ENCODE results near the gene KCNIP3.

DNA sequence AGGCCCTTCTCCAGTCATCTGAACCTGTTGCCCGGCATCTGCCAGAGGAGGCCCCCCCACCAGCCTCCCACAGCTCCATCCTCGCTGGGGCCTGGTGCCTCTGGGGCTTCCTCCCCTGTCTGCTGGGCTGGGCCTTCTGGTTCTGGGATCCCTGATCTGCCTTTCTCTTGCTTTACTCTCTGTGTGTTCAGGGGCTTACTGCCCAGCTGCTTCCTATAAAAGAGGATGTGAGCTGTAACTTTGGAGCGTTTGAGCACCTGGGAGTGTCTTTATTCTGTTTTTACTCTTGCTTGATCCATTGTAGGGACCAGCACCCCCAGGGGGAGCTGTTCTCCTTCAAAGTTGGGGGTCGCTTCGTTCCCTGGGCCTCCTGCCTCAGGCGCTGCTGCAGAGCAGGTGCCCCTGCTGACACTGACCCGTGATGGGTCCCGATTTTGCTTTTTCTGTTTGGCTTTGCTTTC, 82.3 kb downstream of the KCNIP3 start:
- TF ChIP-seq, protein P1, sequence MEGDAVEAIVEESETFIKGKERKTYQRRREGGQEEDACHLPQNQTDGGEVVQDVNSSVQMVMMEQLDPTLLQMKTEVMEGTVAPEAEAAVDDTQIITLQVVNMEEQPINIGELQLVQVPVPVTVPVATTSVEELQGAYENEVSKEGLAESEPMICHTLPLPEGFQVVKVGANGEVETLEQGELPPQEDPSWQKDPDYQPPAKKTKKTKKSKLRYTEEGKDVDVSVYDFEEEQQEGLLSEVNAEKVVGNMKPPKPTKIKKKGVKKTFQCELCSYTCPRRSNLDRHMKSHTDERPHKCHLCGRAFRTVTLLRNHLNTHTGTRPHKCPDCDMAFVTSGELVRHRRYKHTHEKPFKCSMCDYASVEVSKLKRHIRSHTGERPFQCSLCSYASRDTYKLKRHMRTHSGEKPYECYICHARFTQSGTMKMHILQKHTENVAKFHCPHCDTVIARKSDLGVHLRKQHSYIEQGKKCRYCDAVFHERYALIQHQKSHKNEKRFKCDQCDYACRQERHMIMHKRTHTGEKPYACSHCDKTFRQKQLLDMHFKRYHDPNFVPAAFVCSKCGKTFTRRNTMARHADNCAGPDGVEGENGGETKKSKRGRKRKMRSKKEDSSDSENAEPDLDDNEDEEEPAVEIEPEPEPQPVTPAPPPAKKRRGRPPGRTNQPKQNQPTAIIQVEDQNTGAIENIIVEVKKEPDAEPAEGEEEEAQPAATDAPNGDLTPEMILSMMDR (IDR thresholded peaks at IDR 0.05) = no peak
- TF ChIP-seq EZH2 (IDR thresholded peaks at IDR 0.05; ENCODE audit: borderline replicate concordance, insufficient read depth, low read depth, low read length, poor library complexity, severe bottlenecking) = no peak

All from B cell (primary cell).